HFFc6 (cell line): ENCODE results near the gene EFCAB6. TPM values are rescaled to one million over a fixed set of nuclear protein-coding genes. Genes with fewer than 3 reads are reported as not detected.

Experiments used
- DNase-seq: peaks from one replicate; pipeline ENCODE4 v3.0.0-alpha.2; 2018
- H3K27ac Mint-ChIP-seq: 2 replicates; pipeline ENCODE4 v1.8.0; 2020; ENCODE audit warnings: mild to moderate bottlenecking, mixed read lengths
- H3K27me3 Mint-ChIP-seq: 2 replicates; pipeline ENCODE4 v1.8.0; 2021; ENCODE audit warnings: mild to moderate bottlenecking, moderate library complexity, mixed read lengths; ENCODE audit not compliant: insufficient read depth
- H3K36me3 Mint-ChIP-seq: 2 replicates; pipeline ENCODE4 v1.8.0; 2021; ENCODE audit warnings: low read depth, mixed read lengths
- H3K4me1 Mint-ChIP-seq: 2 replicates; pipeline ENCODE4 v1.8.0; 2020; ENCODE audit warnings: low read depth, mixed read lengths
- H3K4me3 Mint-ChIP-seq: 2 replicates; pipeline ENCODE4 v1.8.0; 2020; ENCODE audit warnings: mild to moderate bottlenecking, moderate library complexity, mixed read lengths
- H3K9me3 Mint-ChIP-seq: 2 replicates; pipeline ENCODE4 v1.8.0; 2020; ENCODE audit warnings: mild to moderate bottlenecking, mixed read lengths
- CTCF ChIP-seq: fragments of 200-600 bp; sonication (generic); IDR thresholded peaks from 2 replicates; pipeline ENCODE4 v1.5.0; 2021; ENCODE audit warnings: antibody characterized with exemption, mild to moderate bottlenecking
- total RNA-seq, 6 experiments: library from RNA; stranded (reverse); fragmentation: NEBNext Ultra II Directional; extraction: Animal tissue kit (Norgen Biotek cat#: 25700); gene quantifications; 2 replicates in 1 of 6; 3 replicates in 5 of 6; pipeline ENCODE4 v1.2.3, GENCODE V29; 2021

Gene EFCAB6
- total RNA-seq, 6 experiments from 2014 or later: 0.33 to 0.95 (median 0.64) TPM

GRCh38 chr22:43783777-43784176 lies 28.3 kb downstream of the EFCAB6 start:
- H3K4me1 Mint-ChIP-seq: peaks cover 11% of the 10 kb centered on the region; the same call in 1 of the 2 replicates
- H3K9me3 Mint-ChIP-seq: no peaks in the 10 kb centered on the region
- H3K27me3 Mint-ChIP-seq: no peaks in the 10 kb centered on the region
- no peak overlapping the region for H3K27ac Mint-ChIP-seq
- 0 out of 2 replicates have a peak, but pooled peaks have one; percentile 34 for TF ChIP-seq CTCF
- no peak overlapping the region for H3K4me3 Mint-ChIP-seq
- DNase-seq: no peak
- H3K36me3 Mint-ChIP-seq: no peaks in the 10 kb centered on the region

- Mint-ChIP-seq H3K4me1 (peaks cover 13% of the 10 kb centered on the region; the same call in 1 of the 2 replicates), H3K9me3 (no peaks in the 10 kb centered on the region)
- no peak for DNase-seq
These were observed 29.7 kb downstream of the EFCAB6 start for GRCh38 chr22:43782448-43782847.

GRCh38 chr22:43777286-43777685 lies 34.8 kb downstream of the EFCAB6 start:
- Mint-ChIP-seq H3K27ac (no peak overlapping the region; the same call in 1 of the 2 replicates), H3K4me1 (peaks cover 12% of the 10 kb centered on the region; the same call in 1 of the 2 replicates), H3K9me3 (peaks cover 6% of the 10 kb centered on the region), H3K36me3 (0 out of 2 replicates have a peak, but pooled peaks cover 4% of the 10 kb centered on the region), H3K4me3 (no peak overlapping the region), H3K27me3 (peaks cover 3% of the 10 kb centered on the region; the same call in 1 of the 2 replicates)
- peak; percentile 67 for DNase-seq
- no peak for TF ChIP-seq CTCF

More at GRCh38 chr22:43782448-43782847, 29.7 kb downstream of the EFCAB6 start:
- Mint-ChIP-seq H3K27me3 (peaks cover 3% of the 10 kb centered on the region; the same call in 1 of the 2 replicates), H3K36me3 (no peaks in the 10 kb centered on the region), H3K27ac (no peak overlapping the region), H3K4me3 (no peak overlapping the region)
- no peak for TF ChIP-seq CTCF

- no peak overlapping the region for H3K27ac Mint-ChIP-seq
- peaks cover 6% of the 10 kb centered on the region for H3K9me3 Mint-ChIP-seq
- no peak for DNase-seq
- 0 out of 2 replicates have a peak, but pooled peaks cover 4% of the 10 kb centered on the region for H3K36me3 Mint-ChIP-seq
- H3K4me3 Mint-ChIP-seq: no peak overlapping the region
- peaks cover 3% of the 10 kb centered on the region; the same call in 1 of the 2 replicates for H3K27me3 Mint-ChIP-seq
- H3K4me1 Mint-ChIP-seq: peaks cover 8% of the 10 kb centered on the region; the same call in 1 of the 2 replicates
- TF ChIP-seq CTCF: no peak
These were observed 35.9 kb downstream of the EFCAB6 start for GRCh38 chr22:43776081-43776670.

GRCh38 chr22:43774318-43774915 lies 37.7 kb downstream of the EFCAB6 start:
- H3K4me1 Mint-ChIP-seq: peaks cover 8% of the 10 kb centered on the region; the same call in 1 of the 2 replicates
- H3K9me3 Mint-ChIP-seq: peaks cover 13% of the 10 kb centered on the region
- H3K4me3 Mint-ChIP-seq: no peak overlapping the region
- no peak for DNase-seq
- no peak for TF ChIP-seq CTCF
- 0 out of 2 replicates have a peak, but pooled peaks cover 4% of the 10 kb centered on the region for H3K36me3 Mint-ChIP-seq
- H3K27ac Mint-ChIP-seq: no peak overlapping the region
- H3K27me3 Mint-ChIP-seq: peaks cover 3% of the 10 kb centered on the region; the same call in 1 of the 2 replicates
